Panc1 (cell line): ENCODE data around the gene TMEM184A.

ENCODE experiments used
- CTCF ChIP-seq: fragments of 450-650 bp; IDR thresholded peaks from 2 replicates; pipeline ENCODE4 v1.5.1; 2017; ENCODE audit warnings: mild to moderate bottlenecking
- POLR2AphosphoS5 ChIP-seq: IDR thresholded peaks from 2 replicates; pipeline ENCODE4 v1.6.1; 2012; ENCODE audit warnings: mild to moderate bottlenecking, low read depth, low read length, moderate library complexity
- SIN3A ChIP-seq: IDR thresholded peaks from 2 replicates; pipeline ENCODE4 v1.6.1; 2012; ENCODE audit warnings: low read depth, mild to moderate bottlenecking, low read length, moderate library complexity, borderline replicate concordance; ENCODE audit not compliant: insufficient read depth

DNA sequence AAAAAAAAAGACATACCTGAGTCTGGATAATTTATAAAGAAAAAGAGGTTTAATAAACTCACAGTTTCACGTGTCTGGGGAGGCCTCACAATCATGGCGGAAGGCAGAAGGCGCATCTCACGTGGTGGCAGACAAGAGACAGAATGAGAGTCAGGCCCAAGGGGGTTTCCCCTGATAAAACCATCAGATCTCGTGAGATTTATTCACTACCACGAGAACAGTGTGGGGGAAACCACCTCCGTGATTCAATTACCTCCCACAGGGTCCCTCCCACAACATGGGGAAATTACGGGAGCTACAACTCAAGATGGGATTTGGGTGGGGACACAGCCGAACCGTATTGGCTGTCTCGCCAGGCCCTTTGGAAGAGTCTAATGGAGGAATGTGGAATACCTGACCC is 34.5 kb downstream of the TMEM184A start:
- no peak for TF ChIP-seq POLR2AphosphoS5
- TF ChIP-seq CTCF = no peak
- no peak for TF ChIP-seq SIN3A
